A549 (cell line): ENCODE data around the gene LBHD1. TPM values are rescaled to one million over a fixed set of nuclear protein-coding genes. Genes with fewer than 3 reads are reported as not detected.

Experiments used
- ATAC-seq, 2 experiments: fragments of 200-7000 bp in 1 of 2; fragments of >200 bp in 1 of 2; cut with Nextera tagmentation in 1 of 2; cut with Tn5 transposase in 1 of 2; 3 replicates each; pipeline versions ENCODE4 v1.8.0 to v1.9.1; 2018 to 2020; ENCODE audit warnings: mild to moderate bottlenecking in 1 of 2, moderate library complexity in 1 of 2
- CTCF ChIA-PET: fragments of 300-600 bp; sonication (Branson Sonifier 250); formaldehyde crosslinking; extraction: SDS; loops from one replicate; lab custom pipeline; 2021; ENCODE audit warnings: antibody characterized with exemption, inconsistent platforms; lab: Yijun Ruan, JAX
- POLR2A ChIA-PET: fragments of 350-600 bp; formaldehyde crosslinking; extraction: SDS; loops from one replicate; lab custom pipeline; 2021; ENCODE audit warnings: antibody characterized with exemption, inconsistent platforms; lab: Yijun Ruan, JAX
- DNase-seq, 2 experiments: peaks; one replicate each; pipeline versions ENCODE4 v3.0.0 to v3.0.0-alpha.2; 2011 to 2016; ENCODE audit warnings: low read depth in 1 of 2, low spot score in 1 of 2
- FAIRE-seq: peaks from 2 replicates; lab custom pipeline; 2011; peaks lifted over from hg19 to GRCh38; lab: Jason Lieb, UNC
- H3K27ac ChIP-seq, 2 experiments: fragments of >200 bp; sonication (Bioruptor Twin); formaldehyde crosslinking; 3 replicates each; pipeline ENCODE4 v1.5.1; 2016 to 2017
- H3K4me1 ChIP-seq: fragments of >200 bp; sonication (Bioruptor Twin); formaldehyde crosslinking; 3 replicates; pipeline ENCODE4 v1.6.1; 2016
- H3K4me2 ChIP-seq: fragments of >200 bp; sonication (Bioruptor Twin); formaldehyde crosslinking; 3 replicates; pipeline ENCODE4 v1.6.1; 2016
- H3K4me3 ChIP-seq: fragments of >200 bp; sonication (Bioruptor Twin); formaldehyde crosslinking; 3 replicates; pipeline ENCODE4 v1.5.1; 2016
- H3K9me3 ChIP-seq: fragments of >200 bp; sonication (Bioruptor Twin); formaldehyde crosslinking; 3 replicates; pipeline ENCODE4 v1.6.1; 2016
- BCL3 ChIP-seq: fragments of >200 bp; sonication (Bioruptor Twin); formaldehyde crosslinking; IDR thresholded peaks from 3 replicates; pipeline ENCODE4 v1.6.1; 2016
- CBX2 ChIP-seq: fragments of 200-600 bp; sonication (generic); IDR thresholded peaks from 2 replicates; pipeline ENCODE4 v1.6.1; 2016; ENCODE audit warnings: low read depth, mild to moderate bottlenecking, borderline replicate concordance
- E2F6 ChIP-seq: IDR thresholded peaks from 2 replicates; pipeline ENCODE4 v1.6.1; 2012; ENCODE audit warnings: low read depth, borderline replicate concordance
- EHF ChIP-seq: fragments of 250-450 bp; sonication (Bioruptor Pico); IDR thresholded peaks from 2 replicates; pipeline ENCODE4 v1.5.0; 2020; ENCODE audit warnings: mild to moderate bottlenecking
- EHMT2 ChIP-seq: fragments of 200-600 bp; sonication (generic); IDR thresholded peaks from 2 replicates; pipeline ENCODE4 v1.6.1; 2016; ENCODE audit warnings: antibody characterized with exemption, low read depth, mild to moderate bottlenecking, moderate library complexity
- EP300 ChIP-seq, 2 experiments: fragments of >200 bp; sonication (Bioruptor Twin); formaldehyde crosslinking; IDR thresholded peaks; 2 replicates in 1 of 2; 3 replicates in 1 of 2; pipeline ENCODE4 v1.6.1; 2016 to 2017
- FOSL2 ChIP-seq, 2 experiments: fragments of 450-650 bp in 1 of 2; fragments of >200 bp in 1 of 2; sonication (Bioruptor Twin) in 1 of 2; formaldehyde crosslinking; IDR thresholded peaks; 2 replicates each; pipeline versions ENCODE4 v1.5.0 to v1.6.1; 2016 to 2020; ENCODE audit warnings: mild to moderate bottlenecking in 1 of 2, moderate library complexity in 1 of 2
- HEYL ChIP-seq: fragments of 250-450 bp; sonication (Bioruptor Pico); IDR thresholded peaks from 2 replicates; pipeline ENCODE4 v1.8.0; 2021; ENCODE audit warnings: mild to moderate bottlenecking, moderate library complexity
- HMGXB4 ChIP-seq: fragments of 250-450 bp; sonication (Bioruptor Pico); IDR thresholded peaks from 2 replicates; pipeline ENCODE4 v1.5.0; 2021; ENCODE audit warnings: mild to moderate bottlenecking, moderate library complexity, borderline replicate concordance
- HOXB13 ChIP-seq: fragments of 250-450 bp; sonication (Bioruptor Pico); IDR thresholded peaks from 2 replicates; pipeline ENCODE4 v1.5.0; 2020; ENCODE audit warnings: low read depth, mild to moderate bottlenecking, moderate library complexity
- JUN ChIP-seq, 2 experiments: fragments of >200 bp; sonication (Bioruptor Twin); formaldehyde crosslinking; IDR thresholded peaks; 2 replicates in 1 of 2; 3 replicates in 1 of 2; pipeline ENCODE4 v1.6.1; 2016 to 2017
- JUNB ChIP-seq: fragments of >200 bp; sonication (Bioruptor Twin); formaldehyde crosslinking; IDR thresholded peaks from 2 replicates; pipeline ENCODE4 v1.6.1; 2016
- KDM1A ChIP-seq: fragments of 200-600 bp; sonication (generic); IDR thresholded peaks from 2 replicates; pipeline ENCODE4 v1.6.1; 2016; ENCODE audit warnings: low read depth, mild to moderate bottlenecking
- KDM5A ChIP-seq: fragments of 200-600 bp; sonication (generic); IDR thresholded peaks from 2 replicates; pipeline ENCODE4 v1.6.1; 2016; ENCODE audit warnings: antibody characterized with exemption, mild to moderate bottlenecking
- MAFK ChIP-seq: fragments of 450-650 bp; IDR thresholded peaks from 2 replicates; pipeline ENCODE4 v1.6.1; 2014; ENCODE audit not compliant: partially characterized antibody
- MYC ChIP-seq: IDR thresholded peaks from 2 replicates; pipeline ENCODE4 v1.6.1; 2012; ENCODE audit warnings: mild to moderate bottlenecking, inconsistent platforms, low read length, improper control_type of control experiment, borderline replicate concordance
- NR3C1 ChIP-seq: fragments of >200 bp; sonication (Bioruptor Twin); formaldehyde crosslinking; IDR thresholded peaks from 3 replicates; pipeline ENCODE4 v1.6.1; 2017
- POLR2A ChIP-seq: IDR thresholded peaks from 2 replicates; pipeline ENCODE4 v1.6.1; 2012; ENCODE audit warnings: mild to moderate bottlenecking, low read length
- RCOR1 ChIP-seq: fragments of 150-350 bp; IDR thresholded peaks from 2 replicates; pipeline ENCODE4 v1.6.1; 2014; ENCODE audit warnings: antibody characterized with exemption, low read length, low read depth
- ZFP36 ChIP-seq: fragments of 450-650 bp; IDR thresholded peaks from 2 replicates; pipeline ENCODE4 v1.6.1; 2014; ENCODE audit warnings: borderline replicate concordance; ENCODE audit not compliant: partially characterized antibody
- ZSCAN20 ChIP-seq: fragments of 250-450 bp; sonication (Bioruptor Pico); IDR thresholded peaks from 2 replicates; pipeline ENCODE4 v1.8.0; 2022; ENCODE audit warnings: mild to moderate bottlenecking, moderate library complexity
- WGBS: methylation state at CpG from one replicate; pipeline ENCODE4 v1.1.6; 2017; ENCODE audit errors: missing lambda C conversion rate; 5-methylcytosine and 5-hydroxymethylcytosine counted together
- polyA plus RNA-seq, 4 experiments: library from polyadenylated mRNA; depleted of rRNA in 3 of 4; stranded (reverse); fragments of >200 nt; fragmentation: RNase III in 1 of 4; extraction: RNeasy Plus Mini Kit Qiagen cat#74134 plus additional on column Dnase treatment in 1 of 4; gene quantifications; 2 replicates in 3 of 4; 3 replicates in 1 of 4; pipeline ENCODE4 v1.2.3, GENCODE V29; 2011 to 2017

Gene LBHD1
- polyA plus RNA-seq, 2 of the 4 experiments (the other 2 are of a cell fraction) = 4.1 to 6.8 TPM

DNA sequence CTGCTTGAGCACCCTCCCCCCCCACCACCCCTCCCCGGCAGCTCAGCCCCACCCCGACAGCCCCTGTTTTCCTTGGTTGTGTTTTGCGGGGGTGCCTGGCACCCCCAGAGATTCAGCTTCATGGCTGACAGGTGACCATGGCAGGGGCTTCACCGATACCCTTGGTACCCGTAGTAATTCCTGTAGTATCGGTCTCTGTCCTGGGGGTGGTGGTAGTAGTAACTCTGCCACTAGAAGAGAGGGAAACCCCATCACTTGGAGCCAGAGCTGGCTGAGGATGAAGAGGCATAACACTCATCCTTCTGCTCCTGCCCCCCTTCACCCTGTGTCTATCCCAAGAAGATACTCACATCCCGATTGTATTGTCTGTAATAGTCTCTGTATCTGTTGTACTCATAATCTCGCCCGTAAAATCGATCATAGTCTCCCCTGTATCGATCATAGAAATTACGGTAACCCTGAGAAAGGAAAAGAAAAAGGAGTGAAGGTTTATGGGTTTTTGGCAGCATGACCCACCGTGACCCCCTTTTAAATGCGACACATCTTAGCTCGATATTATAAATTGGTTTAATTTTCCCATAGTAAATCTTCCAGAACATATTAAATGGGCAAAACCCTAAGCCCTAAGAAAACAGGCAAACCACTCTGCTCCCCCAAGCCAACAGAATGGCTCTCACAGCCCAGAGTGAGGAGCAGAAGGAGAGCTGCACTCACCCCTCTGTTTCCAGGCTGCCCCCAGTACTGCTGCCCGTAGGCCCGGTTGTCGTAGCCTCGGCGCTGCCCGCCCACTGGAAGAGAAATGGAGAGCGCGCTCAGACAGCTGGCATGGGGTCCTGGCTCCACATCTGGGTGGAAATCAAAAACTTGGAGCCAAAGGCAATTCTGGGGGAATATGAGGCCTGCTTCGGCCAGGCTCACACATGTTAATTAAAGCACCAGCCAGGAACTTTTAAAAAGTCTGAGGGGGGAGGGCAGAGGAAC is 43.4 kb upstream of the LBHD1 start:
- H3K4me2 ChIP-seq = no peak overlapping the region
- H3K9me3 ChIP-seq = no peaks in the 10 kb centered on the region
- peak overlapping the region in 1 of 2 experiments; percentile 80; a peak in 2 of 6 replicates for H3K27ac ChIP-seq
- 98% methylated on average over 21 of the region's 24 CpGs for WGBS
- ChIA-PET POLR2A (interaction anchor here (2.0 kb wide), 1 partner anchor 12 kb away, joined by 14 read pairs; the partner anchor contains the start of genes HNRNPUL2 and TTC9C), CTCF (interaction anchor here (0.9 to 3.0 kb wide), 8 partner anchors 8 to 291 kb away, joined by 3 to 11 read pairs (median 4); partner anchors contain the start of genes BSCL2, GNG3, TMEM179B and UQCC3)
- TF ChIP-seq JUN (IDR thresholded peaks at IDR 0.05) = no peak
- TF ChIP-seq HOXB13 = no peak
- no peak for TF ChIP-seq EP300 (IDR thresholded peaks at IDR 0.05)
- TF ChIP-seq RCOR1 = no peak
- TF ChIP-seq HMGXB4 (CRISPR knock-in tag) = no peak
- ATAC-seq (peak in 1 of 2 experiments; percentile 43; a peak in 2 of 6 replicates), FAIRE-seq (no peak), DNase-seq (no peak)
- H3K4me1 ChIP-seq = peaks cover 35% of the 10 kb centered on the region
- no peak overlapping the region for H3K4me3 ChIP-seq

DNA sequence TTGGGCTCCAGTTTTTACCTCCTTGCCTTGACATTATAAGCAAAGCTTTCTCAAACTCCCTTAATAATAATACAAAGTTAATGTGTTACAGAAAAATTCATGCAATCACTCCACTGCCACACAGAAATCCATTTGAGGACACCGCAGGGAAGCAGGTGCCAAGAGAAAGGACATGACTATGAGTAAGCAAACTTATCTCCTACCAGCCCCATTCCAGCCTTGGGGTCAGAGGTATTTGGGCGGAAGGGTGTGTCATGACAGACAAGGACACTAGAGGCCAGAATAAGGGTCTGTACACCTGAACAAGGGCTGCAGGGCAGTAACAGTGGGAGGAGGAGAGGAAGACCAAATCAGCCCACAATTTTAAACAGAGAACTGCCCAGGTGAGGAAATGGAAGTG is 41.3 kb upstream of the LBHD1 start:
- DNase-seq = peak; percentile 52 to 58
- CTCF ChIA-PET = interaction anchor here (0.9 to 3.0 kb wide), 6 partner anchors 10 to 318 kb away, joined by 3 to 11 read pairs (median 4); no protein-coding TSS in a partner anchor
- FAIRE-seq = no peak

DNA sequence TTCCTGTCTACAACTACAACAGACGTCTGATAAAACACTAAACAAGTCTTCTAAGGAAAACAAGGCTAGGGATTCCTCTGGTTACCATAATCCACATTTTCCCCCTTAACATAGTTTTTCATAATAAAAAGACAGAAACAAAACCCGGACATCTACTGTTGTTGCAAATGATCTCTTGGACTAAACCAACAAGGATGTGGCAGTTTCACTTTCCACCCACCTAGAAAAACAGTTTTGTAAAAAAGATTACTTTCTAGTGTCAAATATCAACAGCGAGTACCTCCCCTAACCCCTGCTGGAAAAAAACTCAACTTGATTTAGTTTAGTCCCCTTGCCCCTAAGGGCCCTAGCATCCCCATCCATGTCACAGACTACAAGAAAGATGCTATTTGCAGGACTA is 40.8 kb upstream of the LBHD1 start:
- WGBS = 61% methylated on average over 3 of the region's 3 CpGs
- TF ChIP-seq KDM1A (no peak), MYC (no peak), EHMT2 (no peak), JUNB (no peak), HEYL (CRISPR knock-in tag) (no peak), CBX2 (no peak), KDM5A (no peak), NR3C1 (no peak)
- Histone ChIP-seq H3K4me3 (no peak overlapping the region), H3K9me3 (no peaks in the 10 kb centered on the region), H3K27ac (peak overlapping the region; percentile 56 to 80), H3K4me1 (peaks cover 49% of the 10 kb centered on the region), H3K4me2 (peak overlapping the region; percentile 67)
- ChIA-PET CTCF (interaction anchor here (1.0 to 3.0 kb wide), 3 partner anchors 10 to 73 kb away, joined by 3 to 11 read pairs (median 8); no protein-coding TSS in a partner anchor), POLR2A (interaction anchor here (3.5 to 3.6 kb wide), 2 partner anchors 15 to 41 kb away, joined by 15 to 28 read pairs; partner anchors contain the start of genes HNRNPUL2, TTC9C and ZBTB3)
- DNase-seq (no peak), FAIRE-seq (no peak), ATAC-seq (no peak)

More for the DNA sequence above, 41.3 kb upstream of the LBHD1 start:
- ATAC-seq = peak in 1 of 2 experiments; percentile 15; a peak in 1 of 6 replicates
- Histone ChIP-seq H3K4me2 (peak overlapping the region; percentile 67), H3K4me3 (no peak overlapping the region), H3K4me1 (peaks cover 48% of the 10 kb centered on the region), H3K9me3 (no peaks in the 10 kb centered on the region), H3K27ac (peak overlapping the region; percentile 56 to 80)
- POLR2A ChIA-PET = interaction anchor here (0.6 to 3.6 kb wide), 3 partner anchors 14 to 233 kb away, joined by 5 to 28 read pairs (median 15); partner anchors contain the start of genes HNRNPUL2, TTC9C and ZBTB3
- no peak for TF ChIP-seq CBX2
- TF ChIP-seq FOSL2 (IDR thresholded peaks at IDR 0.05) = no peak
- peak; percentile 11; the same call in 1 of the 2 replicates for TF ChIP-seq FOSL2 (CRISPR knock-in tag; IDR thresholded peaks at IDR 0.05)
- TF ChIP-seq EP300 (IDR thresholded peaks at IDR 0.05) = no peak
- TF ChIP-seq E2F6 = no peak
- TF ChIP-seq ZSCAN20 = no peak
- TF ChIP-seq EHF (CRISPR knock-in tag) = no peak
- TF ChIP-seq POLR2A = no peak
- TF ChIP-seq MAFK = peak; percentile 24
- TF ChIP-seq JUN (IDR thresholded peaks at IDR 0.05) = no peak
- TF ChIP-seq BCL3 = no peak
- no peak for TF ChIP-seq ZFP36
- 17% methylated on average over 2 of the region's 2 CpGs for WGBS
